Fibroblast of lung (primary cell): ENCODE data around the gene UFL1.

Experiments
- CTCF ChIP-seq, 2 donors: IDR thresholded peaks in 1 of 2; conservative IDR thresholded peaks in 1 of 2; 1 replicate in 1 of 2; 2 replicates in 1 of 2; pipeline ENCODE4 v1.5.1; 2011 to 2012; ENCODE audit warnings: low read length in 2 of 2, control low read depth in 1 of 2, inconsistent platforms in 1 of 2, low read depth in 1 of 2, mild to moderate bottlenecking in 1 of 2
- EZH2 ChIP-seq: IDR thresholded peaks from 2 replicates; pipeline ENCODE4 v1.5.1; 2012; ENCODE audit warnings: low read length, control low read depth, mild to moderate bottlenecking; ENCODE audit errors: missing control alignments

- TF ChIP-seq CTCF (conservative IDR thresholded peaks at IDR 0.05 in 1 of 2, IDR thresholded peaks at IDR 0.05 in 1 of 2; ENCODE audit: low read depth in 1 of 2, low read length in 2 of 2) (no peak), EZH2 (no peak)
Observed at GRCh38 chr6:96509281-96509680, 12.3 kb upstream of the UFL1 start.
